Measurements from ENCODE around the gene BPIFB3. TPM values are rescaled to one million over a fixed set of nuclear protein-coding genes. Genes with fewer than 3 reads are reported as not detected.
A peak's percentile ranks its signal among the peaks of the same experiment; 100 is the strongest.

The BPIFB3 gene
- total and polyA plus RNA-seq, 2 of the 13 experiments (the other 11 are each of a cell fraction or from before 2014, with no cell fraction given) = 0.09 TPM; not detected in 1

- no peak for TF ChIP-seq ZFP36 (IDR thresholded peaks at IDR 0.05; ENCODE audit: borderline replicate concordance, low read depth, low read length, partially characterized antibody)
- no peak for TF ChIP-seq MYC (CRISPR knock-in tag; IDR thresholded peaks at IDR 0.05; ENCODE audit: borderline replicate concordance)
- TF ChIP-seq RXRA (CRISPR knock-in tag; IDR thresholded peaks at IDR 0.05) = 0 out of 2 replicates have a peak, but pooled peaks have one; percentile 3
- TF ChIP-seq ZNF383 (CRISPR knock-in tag; IDR thresholded peaks at IDR 0.05; ENCODE audit: borderline replicate concordance) = 0 out of 2 replicates have a peak, but pooled peaks have one; percentile 64
- TF ChIP-seq MEF2D (CRISPR knock-in tag; IDR thresholded peaks at IDR 0.05) = 0 out of 2 replicates have a peak, but pooled peaks have one; percentile 1
- 0 out of 2 replicates have a peak, but pooled peaks have one; percentile 30 for TF ChIP-seq ZNF609 (CRISPR knock-in tag; IDR thresholded peaks at IDR 0.05; ENCODE audit: borderline replicate concordance)
- peak; percentile 54; the same call in 1 of the 2 replicates for TF ChIP-seq ZNF619 (CRISPR knock-in tag; IDR thresholded peaks at IDR 0.05)
- TF ChIP-seq SNAPC2 (CRISPR knock-in tag; IDR thresholded peaks at IDR 0.05) = no peak
- TF ChIP-seq RBFOX2 (IDR thresholded peaks at IDR 0.05; ENCODE audit: low read depth, low read length) = peak; percentile 60
- TF ChIP-seq ZNF597 (CRISPR knock-in tag; IDR thresholded peaks at IDR 0.05) = no peak
- TF ChIP-seq ZNF691 (CRISPR knock-in tag; IDR thresholded peaks at IDR 0.05; ENCODE audit: borderline replicate concordance, low read depth) = 0 out of 2 replicates have a peak, but pooled peaks have one; percentile 31
- TF ChIP-seq MTA1 (CRISPR knock-in tag; IDR thresholded peaks at IDR 0.05; ENCODE audit: borderline replicate concordance) = 0 out of 2 replicates have a peak, but pooled peaks have one; percentile 19
- no peak for TF ChIP-seq ZNF512B (CRISPR knock-in tag; IDR thresholded peaks at IDR 0.05; ENCODE audit: borderline replicate concordance)
- no peak for TF ChIP-seq ZNF839 (CRISPR knock-in tag; IDR thresholded peaks at IDR 0.05; ENCODE audit: borderline replicate concordance)
- TF ChIP-seq ZZZ3 (CRISPR knock-in tag; IDR thresholded peaks at IDR 0.05; ENCODE audit: borderline replicate concordance) = 0 out of 2 replicates have a peak, but pooled peaks have one; percentile 50
- TF ChIP-seq POLR2A (IDR thresholded peaks at IDR 0.05; ENCODE audit: insufficient read depth in 1 of 2, low read depth in 2 of 2, low read length in 2 of 2) = peak in 1 of 2 experiments; percentile 51; a peak in 2 of 4 replicates
- TF ChIP-seq HNRNPL (IDR thresholded peaks at IDR 0.05; ENCODE audit: low read depth, low read length) = 0 out of 2 replicates have a peak, but pooled peaks have one; percentile 11
These were observed 33.2 kb upstream of the BPIFB3 start (continued) for GRCh38 chr20:33020278-33021161.
